GM23338 (cell line): ENCODE results near the gene FDX1. TPM values are rescaled to one million over a fixed set of nuclear protein-coding genes. Genes with fewer than 3 reads are reported as not detected.

ENCODE experiments used
- ATAC-seq: fragments of 200-7000 bp; cut with Tn5 transposase; 3 replicates; pipeline ENCODE4 v1.9.1; 2020
- DNase-seq: peaks from one replicate; pipeline ENCODE4 v3.0.0-alpha.2; 2015; ENCODE audit warnings: low spot score
- H2AFZ ChIP-seq: fragments of 200-600 bp; sonication (generic); 2 replicates; pipeline ENCODE4 v1.8.0; 2016; ENCODE audit warnings: antibody characterized with exemption, mild to moderate bottlenecking, moderate library complexity
- H3F3A ChIP-seq: fragments of 200-600 bp; sonication (generic); replicated peaks from 2 replicates; pipeline ENCODE4 v1.8.0; 2017; ENCODE audit warnings: antibody characterized with exemption, mixed run types, low read depth
- H3K27ac ChIP-seq: fragments of 200-600 bp; sonication (generic); 2 replicates; pipeline ENCODE4 v1.6.1; 2016; ENCODE audit warnings: low read depth
- H3K27me3 ChIP-seq: fragments of 200-600 bp; sonication (generic); 2 replicates; pipeline ENCODE4 v1.8.0; 2016; ENCODE audit warnings: mild to moderate bottlenecking, mixed run types, moderate library complexity; ENCODE audit not compliant: insufficient read depth
- H3K36me3 ChIP-seq: fragments of 200-600 bp; sonication (generic); 2 replicates; pipeline ENCODE4 v1.8.0; 2016; ENCODE audit warnings: mild to moderate bottlenecking; ENCODE audit not compliant: insufficient read depth
- H3K4me1 ChIP-seq: fragments of 200-600 bp; sonication (generic); 2 replicates; pipeline ENCODE4 v1.8.0; 2016; ENCODE audit warnings: mild to moderate bottlenecking, moderate library complexity; ENCODE audit not compliant: insufficient read depth
- H3K4me2 ChIP-seq: fragments of 200-600 bp; sonication (generic); 2 replicates; pipeline ENCODE4 v1.7.1; 2017; ENCODE audit warnings: mixed run types
- H3K4me3 ChIP-seq: fragments of 200-600 bp; sonication (generic); 2 replicates; pipeline ENCODE4 v1.6.1; 2016; ENCODE audit warnings: mixed run types
- H3K79me2 ChIP-seq: fragments of 200-600 bp; sonication (generic); replicated peaks from 2 replicates; pipeline ENCODE4 v1.8.0; 2017; ENCODE audit warnings: mild to moderate bottlenecking; ENCODE audit not compliant: insufficient read depth
- H3K9me2 ChIP-seq: fragments of 200-600 bp; sonication (generic); 2 replicates; pipeline ENCODE4 v1.8.0; 2017; ENCODE audit not compliant: insufficient read depth
- H4K20me1 ChIP-seq: fragments of 200-600 bp; sonication (generic); replicated peaks from 2 replicates; pipeline ENCODE4 v1.8.0; 2017; ENCODE audit warnings: mild to moderate bottlenecking; ENCODE audit not compliant: insufficient read depth
- H3K27ac Mint-ChIP-seq: 2 replicates; pipeline ENCODE4 v1.8.0; 2020; ENCODE audit warnings: inconsistent platforms, mild to moderate bottlenecking, moderate library complexity, mixed read lengths
- H3K27me3 Mint-ChIP-seq: 3 replicates; pipeline ENCODE4 v1.8.0; 2022; ENCODE audit warnings: low read depth, mild to moderate bottlenecking, moderate library complexity, mixed read lengths, inconsistent platforms; ENCODE audit not compliant: insufficient read depth, poor library complexity
- H3K36me3 Mint-ChIP-seq: 3 replicates; pipeline ENCODE4 v1.8.0; 2021; ENCODE audit warnings: low read depth, mild to moderate bottlenecking, inconsistent platforms, moderate library complexity, mixed read lengths
- H3K4me1 Mint-ChIP-seq: 3 replicates; pipeline ENCODE4 v1.8.0; 2020; ENCODE audit warnings: mild to moderate bottlenecking, inconsistent platforms, mixed read lengths
- H3K4me3 Mint-ChIP-seq: 3 replicates; pipeline ENCODE4 v1.8.0; 2021; ENCODE audit warnings: moderate library complexity, mild to moderate bottlenecking, inconsistent platforms, mixed read lengths
- H3K9me3 Mint-ChIP-seq: 3 replicates; pipeline ENCODE4 v1.8.0; 2020; ENCODE audit warnings: moderate library complexity, mild to moderate bottlenecking, inconsistent platforms, mixed read lengths
- CREB1 ChIP-seq: fragments of 250-450 bp; sonication (Bioruptor Pico); IDR thresholded peaks from 2 replicates; pipeline ENCODE4 v1.5.0; 2020; ENCODE audit warnings: low read depth, mild to moderate bottlenecking, moderate library complexity
- ETS1 ChIP-seq: IDR thresholded peaks from 2 replicates; pipeline ENCODE4 v1.6.1; 2016; ENCODE audit warnings: antibody characterized with exemption
- EZH2 ChIP-seq: fragments of 200-600 bp; sonication (generic); IDR thresholded peaks from one replicate; pipeline ENCODE4 v1.8.0; 2017; ENCODE audit warnings: antibody characterized with exemption, mild to moderate bottlenecking, low read depth; ENCODE audit not compliant: unreplicated experiment
- EZH2phosphoT487 ChIP-seq: fragments of 200-600 bp; sonication (generic); IDR thresholded peaks from one replicate; pipeline ENCODE4 v1.8.1; 2018; ENCODE audit warnings: antibody characterized with exemption; ENCODE audit not compliant: unreplicated experiment
- JUNB ChIP-seq: IDR thresholded peaks from one replicate; pipeline ENCODE4 v1.6.1; 2016; ENCODE audit warnings: antibody characterized with exemption; ENCODE audit not compliant: unreplicated experiment
- NANOG ChIP-seq: IDR thresholded peaks from 2 replicates; pipeline ENCODE4 v1.6.1; 2016; ENCODE audit warnings: antibody characterized with exemption, borderline replicate concordance
- POLR2AphosphoS5 ChIP-seq: IDR thresholded peaks from 2 replicates; pipeline ENCODE4 v1.6.1; 2016; ENCODE audit warnings: antibody characterized with exemption, low read depth
- REST ChIP-seq: IDR thresholded peaks from one replicate; pipeline ENCODE4 v1.6.1; 2018; ENCODE audit warnings: antibody characterized with exemption; ENCODE audit not compliant: unreplicated experiment
- STAT1 ChIP-seq: IDR thresholded peaks from one replicate; pipeline ENCODE4 v1.6.1; 2016; ENCODE audit warnings: antibody characterized with exemption; ENCODE audit not compliant: unreplicated experiment
- ZNF114 ChIP-seq: fragments of 250-450 bp; sonication (Bioruptor Pico); IDR thresholded peaks from 2 replicates; pipeline ENCODE4 v1.5.0; 2020; ENCODE audit warnings: mild to moderate bottlenecking, moderate library complexity
- ZNF331 ChIP-seq: fragments of 250-450 bp; sonication (Bioruptor Pico); IDR thresholded peaks from 2 replicates; pipeline ENCODE4 v1.5.0; 2020; ENCODE audit warnings: low read depth, mild to moderate bottlenecking, moderate library complexity
- ZNF462 ChIP-seq: fragments of 250-450 bp; sonication (Bioruptor Pico); IDR thresholded peaks from 2 replicates; pipeline ENCODE4 v1.5.0; 2020; ENCODE audit warnings: mild to moderate bottlenecking, moderate library complexity
- polyA plus RNA-seq: library from polyadenylated mRNA; unstranded; fragments of >200 nt; fragmentation: Nextera tagmentation; extraction: Ambion mirVana; gene quantifications from 2 replicates; pipeline ENCODE4 v1.2.1, GENCODE V29; 2016
- total RNA-seq: library from RNA; depleted of rRNA; stranded (reverse); fragments of >200 nt; shearing (Covaris generic); gene quantifications from 2 replicates; pipeline ENCODE4 v1.2.3, GENCODE V29; 2014
- TF ChIP-seq, protein P1 (sequence below), 2 experiments: fragments of 200-600 bp in 1 of 2; sonication (generic) in 1 of 2; conservative IDR thresholded peaks; 2 replicates each; pipeline versions ENCODE4 v1.5.1 to v1.6.1; 2016 to 2017; ENCODE audit warnings: antibody characterized with exemption in 2 of 2, low read depth in 2 of 2, mild to moderate bottlenecking in 2 of 2, moderate library complexity in 1 of 2

Gene FDX1
- total and polyA plus RNA-seq, 2 experiments from 2014 or later: 11.1 to 15.9 TPM

DNA sequence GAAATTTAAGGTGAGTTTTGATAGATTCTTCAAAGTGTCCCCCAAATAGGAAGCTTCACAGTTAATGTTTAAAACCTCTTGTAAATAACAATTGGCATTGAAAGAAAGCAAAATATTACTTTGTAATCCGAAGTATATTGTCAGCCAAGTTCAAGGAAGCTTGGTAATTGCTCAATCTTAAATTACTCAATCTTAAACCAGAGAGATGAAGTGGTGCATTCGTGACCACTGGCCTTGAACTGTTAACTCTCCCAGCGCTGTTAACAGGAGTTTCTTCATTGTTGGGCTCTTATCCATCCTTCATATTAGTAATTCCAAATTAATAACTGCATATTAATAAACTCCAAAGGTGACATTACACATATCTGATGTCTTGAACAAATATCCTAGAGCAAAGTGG is 20.6 kb upstream of the FDX1 start:
- Histone ChIP-seq H3K36me3 (no peaks in the 10 kb centered on the region), H3K4me3 (no peak overlapping the region), H3K79me2 (no peaks in the 10 kb centered on the region), H3K9me2 (no peaks in the 10 kb centered on the region), H2AFZ (no peak overlapping the region), H3K4me1 (no peaks in the 10 kb centered on the region), H3K27me3 (no peaks in the 10 kb centered on the region), H3K27ac (no peak overlapping the region), H3K4me2 (no peak overlapping the region), H3F3A (no peaks in the 10 kb centered on the region), H4K20me1 (no peaks in the 10 kb centered on the region)
- Mint-ChIP-seq H3K36me3 (peaks cover 9% of the 10 kb centered on the region), H3K9me3 (peaks cover 19% of the 10 kb centered on the region), H3K4me1 (no peaks in the 10 kb centered on the region), H3K4me3 (no peak overlapping the region), H3K27me3 (no peaks in the 10 kb centered on the region), H3K27ac (no peak overlapping the region)
- DNase-seq: no peak
- ATAC-seq: no peak
- TF ChIP-seq ETS1: no peak
- TF ChIP-seq EZH2phosphoT487: no peak
- no peak for TF ChIP-seq ZNF331
- TF ChIP-seq ZNF462 (CRISPR knock-in tag): no peak
- TF ChIP-seq ZNF114: no peak
- TF ChIP-seq CREB1: no peak
- TF ChIP-seq, protein P1, sequence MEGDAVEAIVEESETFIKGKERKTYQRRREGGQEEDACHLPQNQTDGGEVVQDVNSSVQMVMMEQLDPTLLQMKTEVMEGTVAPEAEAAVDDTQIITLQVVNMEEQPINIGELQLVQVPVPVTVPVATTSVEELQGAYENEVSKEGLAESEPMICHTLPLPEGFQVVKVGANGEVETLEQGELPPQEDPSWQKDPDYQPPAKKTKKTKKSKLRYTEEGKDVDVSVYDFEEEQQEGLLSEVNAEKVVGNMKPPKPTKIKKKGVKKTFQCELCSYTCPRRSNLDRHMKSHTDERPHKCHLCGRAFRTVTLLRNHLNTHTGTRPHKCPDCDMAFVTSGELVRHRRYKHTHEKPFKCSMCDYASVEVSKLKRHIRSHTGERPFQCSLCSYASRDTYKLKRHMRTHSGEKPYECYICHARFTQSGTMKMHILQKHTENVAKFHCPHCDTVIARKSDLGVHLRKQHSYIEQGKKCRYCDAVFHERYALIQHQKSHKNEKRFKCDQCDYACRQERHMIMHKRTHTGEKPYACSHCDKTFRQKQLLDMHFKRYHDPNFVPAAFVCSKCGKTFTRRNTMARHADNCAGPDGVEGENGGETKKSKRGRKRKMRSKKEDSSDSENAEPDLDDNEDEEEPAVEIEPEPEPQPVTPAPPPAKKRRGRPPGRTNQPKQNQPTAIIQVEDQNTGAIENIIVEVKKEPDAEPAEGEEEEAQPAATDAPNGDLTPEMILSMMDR (conservative IDR thresholded peaks at IDR 0.05; ENCODE audit: low read depth in 2 of 2): no peak
- TF ChIP-seq STAT1: no peak
- TF ChIP-seq POLR2AphosphoS5: no peak
- TF ChIP-seq REST: no peak
- TF ChIP-seq JUNB: no peak
- no peak for TF ChIP-seq EZH2
- no peak for TF ChIP-seq NANOG
